ACHN (cell line): ENCODE measurements around the gene GRHL3.

ENCODE experiments used
- DNase-seq: peaks from one replicate; pipeline ENCODE4 v3.0.0-alpha.2; 2015
- in situ Hi-C: cut with HindIII; loops from 2 replicates; pipeline ENCODE4 v1.10.0; 2017; ENCODE audit warnings: low sequenced_read_pairs, low pct_ligation_motif_present, low pct_unique_long_range_greater_than_20kb

GRHL3 gene

DNA sequence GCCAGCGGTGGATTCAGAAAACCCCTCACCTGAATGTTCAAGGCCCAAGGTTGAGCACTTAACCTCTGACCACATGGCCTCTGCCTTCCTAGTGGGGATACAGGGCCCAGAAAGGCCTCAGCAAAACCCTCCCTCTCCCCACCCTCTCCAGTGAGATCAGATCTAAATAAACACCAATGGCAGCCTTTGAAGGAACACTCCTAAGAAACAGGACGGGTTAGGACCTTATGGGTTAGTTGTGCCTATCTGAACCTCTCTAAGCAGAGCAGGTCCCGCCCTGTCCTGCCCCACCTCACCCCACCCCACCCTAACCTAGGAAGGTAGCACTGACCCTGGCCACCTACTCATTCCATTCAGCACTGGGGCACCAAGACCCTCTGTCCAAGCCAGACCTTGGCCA is 7.9 kb upstream of the GRHL3 start:
- in situ Hi-C loops = no loop called here
- DNase-seq = no peak

DNA sequence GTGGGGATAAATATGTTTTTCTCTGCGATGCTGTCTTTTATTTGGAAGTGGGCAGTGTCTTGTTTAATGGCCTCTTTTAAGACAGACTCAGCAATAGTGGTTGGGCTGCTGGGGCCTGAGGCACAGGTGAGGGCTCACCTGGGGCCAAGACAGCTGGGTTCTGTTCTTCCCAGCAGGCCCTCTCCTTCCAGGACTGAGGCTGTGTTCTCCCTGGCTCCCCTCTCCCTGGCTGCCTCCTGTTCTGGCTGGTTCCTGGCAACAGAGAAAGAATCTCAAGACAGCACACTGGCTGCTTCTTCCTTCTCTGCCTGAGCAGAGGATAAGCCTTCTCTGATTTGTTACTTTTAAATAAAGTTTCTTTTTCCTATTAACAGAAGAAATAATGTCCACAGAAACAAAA is 7.4 kb upstream of the GRHL3 start:
- in situ Hi-C loops = no loop called here
- no peak for DNase-seq

DNA sequence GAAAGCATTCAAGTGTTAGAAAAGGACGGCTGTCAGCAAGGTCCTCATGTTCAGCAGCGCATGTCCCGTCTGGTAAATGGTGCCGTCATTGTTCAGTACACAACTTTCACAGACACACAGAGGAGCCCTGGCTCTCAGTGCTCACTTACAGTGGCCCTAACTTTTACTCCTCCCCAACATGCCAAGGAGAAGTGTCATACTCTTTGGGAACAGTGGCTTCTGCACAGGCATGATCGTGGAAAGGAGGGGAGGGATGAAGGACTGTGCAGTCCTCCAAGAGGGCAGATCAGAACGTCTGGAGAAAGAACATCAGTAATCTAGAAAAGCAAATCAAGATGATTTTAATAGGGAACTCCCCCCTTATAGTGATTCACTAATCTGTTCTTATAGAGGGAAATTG is 3.8 kb upstream of the GRHL3 start:
- in situ Hi-C loops = no loop called here
- no peak for DNase-seq

DNA sequence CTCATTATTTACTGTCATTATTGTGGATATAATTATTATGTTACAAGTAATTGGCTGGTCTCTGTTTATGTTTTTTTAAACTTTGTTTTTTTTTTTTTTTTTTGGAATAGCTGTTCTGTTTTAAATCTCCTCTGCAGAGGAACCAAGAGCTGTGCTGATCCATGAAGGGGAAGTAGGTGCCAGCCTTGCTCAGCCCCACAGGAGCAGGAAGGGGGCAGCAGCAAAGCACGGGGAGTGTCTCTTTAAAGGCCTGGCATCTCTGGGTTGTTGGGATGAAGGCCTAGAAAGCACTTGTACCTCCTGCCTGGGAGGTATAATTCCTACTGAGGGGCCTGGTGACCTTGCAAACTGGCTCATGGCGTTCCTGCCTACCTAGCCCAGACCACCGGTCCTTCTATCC is 2.5 kb upstream of the GRHL3 start:
- DNase-seq = no peak
- in situ Hi-C loops = no loop called here

DNA sequence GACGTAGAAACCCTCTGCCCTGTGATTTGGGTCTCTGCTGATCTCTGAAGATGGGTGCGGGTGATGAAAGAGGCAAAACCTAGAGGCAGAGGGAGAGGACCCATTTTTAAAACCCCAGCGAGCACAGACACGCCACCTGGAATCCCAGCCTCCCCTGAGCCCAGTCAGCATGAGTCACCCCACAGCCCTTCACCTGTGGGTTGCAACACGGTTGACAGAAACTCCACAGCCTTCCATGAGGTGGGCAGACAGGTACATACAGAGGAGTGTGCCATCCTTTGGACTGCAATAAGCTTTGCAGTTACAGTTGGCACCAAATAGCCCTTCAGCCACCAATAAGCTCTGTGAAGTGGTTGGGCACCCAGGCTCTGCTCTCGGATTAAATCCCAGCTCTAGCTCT is 2.1 kb upstream of the GRHL3 start:
- no peak for DNase-seq
- in situ Hi-C loops = no loop called here

DNA sequence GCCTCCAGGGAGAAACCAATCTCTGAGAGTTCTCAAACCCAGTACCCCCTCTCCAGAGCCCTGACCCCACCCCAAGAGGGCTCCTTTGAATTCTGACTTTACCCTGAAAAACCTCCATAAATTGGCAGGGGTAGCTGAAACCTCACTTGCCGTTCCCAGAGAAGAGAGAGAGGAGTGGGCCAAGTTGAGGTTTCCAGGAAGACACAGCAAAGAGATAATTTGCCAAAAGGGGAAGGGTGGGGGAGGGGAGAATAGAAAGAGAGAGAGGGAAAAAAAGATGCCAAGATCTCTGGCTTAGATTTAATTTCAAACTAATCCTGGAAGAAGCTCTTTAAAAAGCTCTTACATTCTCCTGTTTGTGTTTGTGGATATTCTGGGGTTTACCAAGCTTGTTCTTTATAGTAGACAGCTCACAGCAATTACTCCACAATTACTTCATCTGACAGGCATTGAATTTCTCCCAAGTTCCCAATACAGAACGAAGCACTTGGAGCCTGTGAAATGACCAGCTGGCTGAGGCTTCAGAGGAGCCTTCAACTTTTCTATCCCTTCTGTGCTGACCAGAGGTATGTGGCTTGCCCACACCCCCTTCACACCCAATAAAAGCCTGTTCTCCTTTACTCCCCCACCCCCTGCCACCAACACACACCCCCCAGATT is 1.1 kb upstream of the GRHL3 start:
- in situ Hi-C loops = no loop called here
- DNase-seq = no peak

DNA sequence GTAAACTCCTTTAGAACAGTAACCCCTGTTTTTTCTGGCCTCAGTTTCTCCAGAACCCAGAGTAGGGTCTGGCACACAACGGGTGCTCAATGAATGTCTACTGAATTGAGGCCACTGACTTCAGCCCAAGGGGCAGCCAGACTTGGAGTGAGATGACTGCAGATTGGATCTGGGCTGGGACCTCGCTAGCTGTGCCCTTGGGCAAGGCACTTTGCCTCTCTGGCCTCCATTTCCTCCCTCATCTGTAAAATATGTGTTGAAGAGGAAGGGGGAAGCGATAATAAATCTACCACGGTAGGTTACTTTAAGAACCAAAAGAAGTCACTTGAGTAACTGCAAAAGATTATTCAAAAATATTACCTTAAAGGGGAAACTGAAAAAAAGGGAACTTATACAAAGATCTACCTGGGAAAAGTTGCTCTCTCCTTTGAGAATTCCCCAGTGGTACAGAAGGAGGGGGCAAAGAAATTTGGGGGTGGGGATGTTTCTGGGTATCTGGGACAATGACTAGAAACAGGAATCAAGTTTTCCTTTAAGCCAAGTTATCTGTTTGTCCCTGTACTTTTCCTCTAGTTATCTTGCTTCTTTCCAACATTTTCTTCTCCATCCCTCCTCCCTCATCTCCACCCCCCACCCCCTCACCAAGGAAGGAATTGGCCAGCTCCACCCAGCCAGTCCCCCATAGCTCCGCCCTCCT is 394 bp upstream of the GRHL3 start:
- in situ Hi-C loops = no loop called here
- no peak for DNase-seq

DNA sequence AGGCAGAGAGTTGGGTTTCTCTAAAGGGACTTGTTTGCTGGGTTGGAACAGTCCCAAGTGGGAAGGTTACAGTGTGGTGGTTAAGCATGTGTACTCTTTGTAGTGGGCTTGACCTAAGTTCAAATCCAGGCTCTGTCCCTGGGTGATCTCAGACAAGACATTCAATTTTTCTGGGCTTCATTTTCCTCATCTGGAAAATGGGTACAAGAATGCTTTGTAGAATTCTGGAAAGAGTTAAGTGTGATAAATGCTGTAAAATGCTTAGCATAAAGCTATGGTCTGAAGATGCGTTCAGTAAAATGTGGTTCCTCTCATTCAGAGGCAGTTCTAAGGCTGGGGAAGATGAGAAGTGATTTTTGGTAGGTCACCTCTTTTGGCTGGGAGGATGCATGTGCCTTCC is 805 bp downstream of the GRHL3 start:
- no peak for DNase-seq
- in situ Hi-C loops = no loop called here

DNA sequence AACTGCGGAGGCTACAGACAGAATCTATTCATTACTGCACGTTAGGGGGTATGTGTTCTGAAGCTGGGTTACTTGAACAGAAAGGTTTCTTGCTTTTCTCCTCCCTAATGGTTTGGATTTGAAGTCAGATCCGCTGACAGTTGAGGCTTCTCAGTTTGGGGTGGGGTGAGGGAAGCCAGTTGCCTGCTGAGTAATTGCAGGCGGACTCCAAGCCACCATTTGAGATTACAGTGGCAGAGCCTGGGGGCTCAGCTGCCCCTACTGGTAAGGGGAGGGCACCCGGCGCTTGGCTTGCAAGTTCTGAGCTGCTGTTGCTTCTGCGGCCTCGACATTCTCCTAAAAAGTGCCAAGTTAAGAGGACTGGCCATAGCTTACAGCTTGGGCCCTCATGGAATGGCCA is 2.0 kb downstream of the GRHL3 start:
- in situ Hi-C loops = no loop called here
- DNase-seq = no peak

DNA sequence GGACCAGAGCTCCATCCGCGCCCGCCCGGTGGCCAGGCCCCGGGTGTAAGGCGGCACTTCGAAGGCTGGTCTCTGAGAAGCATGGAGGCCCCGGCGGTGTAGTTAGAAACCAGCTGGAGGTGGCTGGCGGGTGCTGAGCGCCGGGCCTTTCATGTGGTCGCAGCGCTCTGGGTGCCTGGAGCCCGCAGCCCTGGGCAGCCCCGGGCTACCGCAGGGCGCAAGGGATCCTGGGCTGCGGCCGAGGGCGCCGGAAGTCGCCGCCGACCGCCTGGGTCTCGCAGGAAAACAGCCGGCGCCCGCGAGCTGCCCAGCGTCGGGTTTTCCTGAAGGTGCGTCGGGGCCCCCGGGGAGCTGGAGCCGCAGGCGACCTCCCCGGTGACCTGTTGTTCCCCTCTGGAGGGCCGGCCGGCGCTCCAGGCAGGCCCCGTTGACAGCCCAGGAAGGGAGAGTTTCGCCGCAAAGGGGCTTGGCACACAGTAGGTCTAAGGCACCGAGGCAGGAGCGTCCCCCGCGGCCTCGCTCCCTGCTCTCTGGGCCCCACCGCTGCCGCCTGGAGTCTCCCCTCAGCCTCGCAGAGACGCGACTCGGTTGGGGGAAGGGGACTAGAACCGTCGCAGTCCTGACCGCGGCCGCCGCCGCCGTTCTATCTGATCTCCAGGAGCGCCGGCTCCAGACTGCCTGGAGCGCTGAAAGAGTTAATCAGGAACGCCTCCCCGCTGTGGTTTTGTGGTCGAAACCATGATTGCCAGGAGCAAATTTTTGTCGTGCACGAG is 2.7 kb downstream of the GRHL3 start:
- in situ Hi-C loops = no loop called here
- no peak for DNase-seq

DNA sequence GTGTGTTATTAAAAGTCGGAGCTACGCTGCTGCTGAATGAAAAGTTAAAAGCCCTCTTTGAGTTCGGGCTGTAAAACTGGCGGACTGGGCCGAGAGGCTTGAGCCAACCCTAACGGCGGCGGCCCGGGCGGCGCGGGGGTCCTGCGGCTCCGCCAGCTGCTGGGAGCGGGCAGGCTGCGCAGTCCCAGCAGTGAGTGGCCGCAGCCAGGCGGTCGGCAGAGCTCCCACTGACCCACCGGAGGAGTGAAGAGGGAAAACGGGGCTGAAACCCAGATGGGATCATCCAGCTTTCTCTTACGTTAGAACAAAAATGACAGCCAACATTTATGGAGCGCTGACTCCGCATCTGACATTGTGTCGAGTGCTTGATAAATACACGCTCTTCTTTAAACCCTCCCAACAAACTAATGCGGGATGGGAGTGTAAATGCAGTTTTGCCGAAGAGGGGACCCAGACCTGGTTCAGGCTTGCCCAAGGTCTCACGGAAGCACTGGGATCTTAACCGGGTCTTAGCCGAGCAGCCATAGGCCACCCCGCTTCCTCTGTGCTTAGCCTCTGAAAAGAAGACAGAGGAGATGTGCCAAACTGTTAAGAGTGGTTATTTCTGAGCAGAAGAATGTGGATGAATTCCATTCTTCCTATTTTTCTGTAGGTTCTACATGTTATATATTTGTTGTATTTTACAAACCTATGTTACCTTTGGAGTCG is 3.5 kb downstream of the GRHL3 start:
- no peak for DNase-seq
- in situ Hi-C loops = no loop called here

DNA sequence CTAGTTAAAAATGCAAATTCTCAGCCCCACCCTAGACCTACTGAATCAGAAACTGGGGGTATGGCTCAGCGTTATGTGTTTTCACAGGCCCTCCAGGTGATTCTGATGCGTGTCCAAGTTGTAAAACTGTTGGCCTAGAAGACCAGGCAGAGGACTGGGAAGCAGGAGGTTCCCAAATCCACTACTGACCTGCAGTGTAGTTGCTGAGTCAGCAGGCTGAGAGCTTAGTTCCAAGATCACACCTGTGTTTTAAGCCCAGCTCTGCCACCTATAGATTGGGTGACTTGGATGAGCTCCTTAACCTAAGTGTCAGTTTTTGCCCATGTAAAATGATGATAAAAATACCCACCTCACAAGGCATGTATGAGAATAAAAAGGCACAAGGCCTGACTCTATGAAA is 4.1 kb downstream of the GRHL3 start:
- DNase-seq = no peak
- in situ Hi-C loops = no loop called here

DNA sequence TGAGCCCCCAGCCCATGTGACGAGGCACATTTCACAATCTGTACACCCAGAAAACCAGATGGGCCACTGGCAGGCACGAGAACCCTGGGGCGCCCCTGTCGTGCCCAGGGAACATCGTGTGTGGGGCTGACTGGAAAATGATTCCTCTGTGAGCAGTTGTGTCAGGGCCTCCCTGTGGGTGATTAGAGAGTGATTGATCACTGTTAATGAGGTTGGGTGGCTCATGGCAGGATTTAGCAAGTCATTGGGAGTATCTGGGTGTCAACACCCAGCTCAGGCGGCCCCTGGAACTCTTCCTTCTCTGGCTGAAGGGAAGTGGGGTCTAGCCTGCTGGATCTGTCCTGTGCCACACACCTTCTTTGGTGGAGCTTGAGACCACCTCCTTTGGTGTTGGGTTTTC is 5.7 kb downstream of the GRHL3 start:
- in situ Hi-C loops = no loop called here
- DNase-seq = no peak

DNA sequence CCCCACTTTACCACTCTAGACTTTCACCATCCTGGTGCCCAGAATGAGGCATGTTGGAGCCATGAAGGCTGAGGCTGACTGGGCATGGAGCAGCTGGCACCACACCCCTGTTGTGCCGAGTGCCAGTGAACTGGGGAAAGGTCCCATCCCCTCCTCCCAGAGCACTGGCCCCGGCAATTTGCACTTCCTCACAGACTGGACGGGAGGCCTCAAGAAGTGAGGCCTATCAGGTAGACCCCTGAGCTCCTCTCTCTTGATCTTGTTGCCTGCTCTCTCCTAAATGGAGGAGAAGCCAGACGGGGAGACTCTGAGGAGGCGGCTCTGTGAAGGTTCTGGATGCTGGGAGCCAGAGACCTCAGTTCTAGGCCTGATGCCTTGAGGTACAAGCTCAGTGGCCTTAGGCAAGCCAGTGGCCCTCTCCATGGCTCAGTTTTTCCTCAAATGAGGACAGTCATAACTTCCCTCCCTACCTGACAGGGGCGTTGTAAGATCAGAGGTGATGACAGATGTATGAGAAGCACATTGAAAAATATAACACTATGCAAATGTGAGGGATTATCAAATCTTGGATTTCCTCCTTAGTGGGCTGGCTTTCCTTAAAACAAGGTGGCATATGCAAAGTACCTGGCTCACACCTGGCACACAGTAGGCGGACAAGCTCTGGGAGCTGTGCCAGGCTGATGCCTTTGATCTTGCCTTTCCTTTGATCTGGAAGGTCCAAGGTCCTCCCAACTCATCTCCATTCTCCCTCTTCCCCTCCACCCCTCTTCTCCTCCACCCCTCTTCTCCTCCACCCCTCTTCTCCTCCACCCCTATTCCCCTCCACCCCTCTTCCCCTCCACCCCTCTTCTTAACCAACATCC is 6.7 kb downstream of the GRHL3 start:
- no peak for DNase-seq
- in situ Hi-C loops = no loop called here

DNA sequence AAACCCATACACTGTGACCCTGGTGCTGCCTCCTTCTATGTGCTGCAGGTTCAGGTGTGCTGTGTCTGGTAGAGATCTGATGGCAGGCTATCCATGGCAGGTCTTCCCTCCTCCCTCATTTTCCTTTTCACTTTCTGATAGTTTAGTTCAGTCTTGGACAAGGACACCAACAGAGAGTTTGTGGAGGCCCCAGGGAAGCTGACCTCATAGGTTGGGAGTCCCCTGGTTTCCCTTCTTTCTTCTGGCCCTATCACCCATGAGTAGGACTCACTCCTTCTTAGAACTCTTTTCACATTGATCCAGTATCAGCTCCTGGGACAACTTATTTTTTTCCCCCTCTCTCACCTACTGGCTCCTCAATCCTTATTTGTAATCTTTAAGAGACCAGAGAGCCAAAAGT is 8.3 kb downstream of the GRHL3 start:
- in situ Hi-C loops = no loop called here
- no peak for DNase-seq

DNA sequence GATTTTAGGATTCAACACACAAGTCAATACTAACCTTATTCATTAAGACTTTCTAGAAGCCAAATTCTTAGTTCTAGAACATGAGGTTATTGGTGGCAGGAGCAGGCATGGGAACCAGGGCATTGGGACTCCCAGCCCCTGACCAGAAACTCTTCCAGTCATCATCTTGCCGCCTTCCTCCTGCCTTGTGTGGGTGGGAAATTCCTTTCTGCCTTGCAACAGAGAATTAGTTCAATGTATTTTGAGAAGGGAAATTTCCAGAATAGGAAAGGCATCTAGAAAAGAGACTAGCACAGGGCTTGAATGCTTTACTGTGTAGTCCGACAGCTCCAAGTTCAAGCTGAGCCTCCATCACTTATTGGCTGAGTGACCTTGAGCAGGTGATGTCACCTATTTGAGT is 8.7 kb downstream of the GRHL3 start:
- in situ Hi-C loops = no loop called here
- DNase-seq = no peak

DNA sequence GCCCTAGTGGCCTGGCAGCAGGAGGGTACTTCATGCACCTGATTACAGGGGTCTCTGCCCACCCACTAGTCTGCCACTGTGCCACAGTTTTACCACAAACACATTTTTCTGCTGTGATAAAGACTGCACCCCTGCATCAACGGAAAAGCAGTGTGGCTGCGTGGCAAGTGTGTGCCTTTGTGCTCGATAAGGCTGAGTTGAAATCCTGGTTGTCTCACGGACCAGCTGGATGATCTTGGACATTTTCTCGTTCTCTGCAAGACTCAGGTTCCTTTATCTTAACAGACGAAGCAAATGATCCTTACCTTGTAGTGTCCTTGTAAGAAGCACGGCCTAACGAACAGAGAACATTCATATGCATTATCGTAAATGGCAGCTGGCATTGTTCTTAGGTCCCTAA is 10.2 kb downstream of the GRHL3 start:
- in situ Hi-C loops = no loop called here

DNA sequence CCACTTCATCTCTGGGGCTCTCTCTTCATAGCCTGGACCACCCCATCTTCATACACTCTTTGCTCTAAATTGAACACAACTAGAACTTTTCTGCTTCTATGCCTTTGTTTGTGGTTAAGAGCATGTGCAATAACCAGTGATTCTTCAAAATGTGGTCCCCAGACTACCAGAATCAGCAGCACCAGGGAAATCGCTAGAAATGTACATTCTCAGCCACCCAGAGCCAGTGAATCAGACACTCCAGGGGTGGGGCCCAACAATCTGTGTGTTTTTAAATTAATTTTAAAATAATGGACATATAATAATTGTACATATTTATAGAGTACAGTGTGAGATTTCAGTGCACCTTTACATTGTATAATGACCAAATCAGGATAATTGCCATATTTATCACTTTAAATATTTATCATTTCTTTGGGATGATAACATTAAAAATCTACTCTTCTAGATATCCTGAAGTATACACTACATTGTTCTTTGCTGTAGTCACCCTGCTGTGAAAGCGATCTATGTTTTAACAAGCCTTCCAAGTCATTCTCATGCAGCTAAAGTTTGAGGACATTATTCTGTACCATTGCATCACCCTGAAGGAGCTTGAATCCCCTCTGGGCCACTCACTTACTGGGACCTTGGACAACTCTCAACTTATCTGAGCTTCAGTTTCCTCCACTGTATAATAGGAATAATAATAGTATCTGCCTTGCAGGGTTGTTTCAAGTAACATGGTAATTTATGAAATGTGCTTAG is 10.8 kb downstream of the GRHL3 start:
- in situ Hi-C loops = no loop called here
- no peak for DNase-seq

More for the DNA sequence above, 10.2 kb downstream of the GRHL3 start:
- no peak for DNase-seq
